HG03342 (cell line): Measurements from ENCODE around the gene LAPTM4A.
"Not testable (repeated sequence)": the region's sequence is repeated elsewhere in the genome, so short reads cannot be mapped to it uniquely, and the experiment has no call there.

ENCODE experiments used
- ATAC-seq: cut with Tn5 transposase; IDR thresholded peaks from one replicate; pipeline ENCODE4 v1.9.1; 2021; ENCODE audit warnings: mild to moderate bottlenecking, moderate library complexity; ENCODE audit not compliant: unreplicated experiment

Gene LAPTM4A

GRCh38 chr2:20077411-20077940 lies 26.0 kb upstream of the LAPTM4A start:
- ATAC-seq, result no peak

- no peak for ATAC-seq
Measured at GRCh38 chr2:20076757-20077156, 25.3 kb upstream of the LAPTM4A start.

DNA sequence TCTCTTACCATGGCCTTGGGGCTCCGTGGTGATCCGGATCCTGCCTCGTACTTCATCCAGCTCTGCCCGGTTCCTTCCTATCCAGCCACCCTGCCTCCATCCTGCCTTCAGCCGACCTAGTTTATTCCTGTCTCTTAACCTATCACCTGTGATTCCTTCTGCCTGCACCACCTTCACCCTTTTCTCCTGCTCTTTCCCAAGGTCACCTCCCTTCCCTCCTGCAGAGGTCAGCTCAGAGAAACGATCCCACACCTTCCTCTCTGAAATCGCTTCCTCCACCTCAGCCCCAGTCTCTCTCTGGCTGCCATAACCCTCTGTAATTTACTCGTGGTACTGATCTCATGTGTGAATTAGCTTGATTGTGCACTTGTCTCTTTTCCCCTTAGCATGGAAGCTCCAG lies 23.5 kb upstream of the LAPTM4A start:
- no peak for ATAC-seq

DNA sequence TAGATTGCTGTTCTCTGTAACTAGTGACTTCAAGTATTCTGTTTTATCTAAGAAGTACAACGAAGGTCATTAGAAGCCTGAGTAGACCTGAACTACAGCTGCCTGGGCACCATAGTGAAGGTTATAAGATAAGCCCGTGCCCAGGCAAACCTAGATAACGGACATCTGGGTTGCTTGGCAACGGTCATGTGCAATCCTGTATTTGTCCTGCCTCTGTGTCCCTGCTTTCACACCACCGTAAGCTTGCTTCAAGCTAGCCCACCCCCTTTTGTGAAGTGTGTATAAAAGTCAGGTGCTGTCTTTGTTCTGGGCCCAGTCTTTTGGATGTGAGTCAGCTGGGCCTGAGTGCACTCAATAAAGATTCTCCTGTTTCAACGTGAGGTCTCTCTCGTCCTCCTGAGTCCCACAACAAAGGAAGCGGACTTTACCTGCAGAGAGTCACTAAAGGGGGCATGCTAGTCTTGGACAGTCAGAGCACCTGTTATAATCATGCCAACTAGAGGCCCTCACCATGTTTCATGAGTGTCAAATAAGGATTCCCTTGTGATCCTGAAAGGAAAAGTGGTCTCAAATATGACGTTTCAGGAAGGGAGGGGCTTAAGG lies 22.7 kb upstream of the LAPTM4A start:
- ATAC-seq, result not testable (repeated sequence)

DNA sequence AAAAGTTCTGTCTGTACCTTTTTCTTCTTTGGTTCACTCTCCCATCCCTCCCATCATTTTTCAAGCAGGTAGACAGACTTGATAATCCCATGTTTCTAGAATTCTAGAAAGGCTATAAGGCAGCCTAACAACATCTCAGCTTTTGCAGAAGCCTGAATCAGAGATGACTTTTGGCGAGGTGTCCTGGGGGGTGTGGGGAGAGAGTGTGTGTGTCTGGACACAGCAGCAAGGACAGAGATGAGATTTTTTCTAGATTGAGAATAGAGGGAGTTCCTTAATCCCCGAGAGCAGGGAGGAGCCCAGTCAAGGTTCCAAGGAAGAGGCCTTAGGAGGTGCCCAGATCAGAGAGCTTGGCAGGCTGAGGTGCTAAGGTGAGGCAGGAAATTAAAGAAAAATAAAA lies 22.0 kb upstream of the LAPTM4A start:
- no peak for ATAC-seq

- ATAC-seq, result no peak
Measured at GRCh38 chr2:20072436-20073158, 21.2 kb upstream of the LAPTM4A start.

- ATAC-seq, result no peak
Measured at GRCh38 chr2:20071397-20072383, 20.3 kb upstream of the LAPTM4A start.

DNA sequence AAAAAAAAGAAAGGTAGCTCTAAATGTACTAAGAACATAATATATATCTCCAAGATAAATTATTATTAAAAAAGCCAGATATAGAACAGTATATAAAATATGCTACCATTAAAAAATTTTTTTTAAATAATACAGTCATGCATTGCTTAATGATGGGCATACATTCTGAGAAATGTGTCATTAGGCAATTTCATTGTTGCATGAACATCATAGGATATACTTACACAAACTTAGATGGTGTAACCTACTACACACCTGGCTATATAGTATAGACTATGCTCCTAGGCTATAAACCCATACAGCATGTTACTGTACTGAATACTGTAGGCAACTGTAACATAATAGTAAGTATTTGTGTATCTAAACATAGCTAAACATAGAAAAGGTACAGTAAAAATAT lies 18.3 kb upstream of the LAPTM4A start:
- no peak for ATAC-seq

DNA sequence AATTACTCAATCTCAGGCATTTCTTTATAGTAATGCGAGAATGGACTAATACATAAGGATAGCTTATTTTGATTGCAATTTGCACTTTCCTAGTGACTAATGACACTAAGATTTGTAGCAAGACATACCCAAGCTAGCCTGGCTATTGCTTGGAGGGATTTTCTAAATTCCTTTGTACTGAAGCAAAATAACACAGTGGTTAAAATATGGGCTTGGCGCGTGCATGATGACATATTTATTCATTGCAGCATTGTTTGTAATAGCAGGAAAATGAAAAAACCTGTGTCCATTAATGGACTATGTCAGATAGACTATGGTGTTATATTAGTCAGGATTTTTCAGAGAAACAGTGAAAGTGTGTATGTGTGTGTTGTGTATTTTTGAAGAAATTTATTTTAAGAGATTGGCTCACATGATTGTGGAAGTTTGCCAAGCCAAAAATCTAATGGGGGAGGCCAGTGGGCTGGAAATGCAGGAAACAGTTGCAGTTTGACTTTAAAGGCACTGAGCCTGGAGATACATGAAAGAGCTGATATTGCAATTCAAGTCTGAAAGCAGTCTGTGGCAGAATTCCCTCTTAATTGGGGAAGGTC lies 16.7 kb upstream of the LAPTM4A start:
- ATAC-seq, result no peak

DNA sequence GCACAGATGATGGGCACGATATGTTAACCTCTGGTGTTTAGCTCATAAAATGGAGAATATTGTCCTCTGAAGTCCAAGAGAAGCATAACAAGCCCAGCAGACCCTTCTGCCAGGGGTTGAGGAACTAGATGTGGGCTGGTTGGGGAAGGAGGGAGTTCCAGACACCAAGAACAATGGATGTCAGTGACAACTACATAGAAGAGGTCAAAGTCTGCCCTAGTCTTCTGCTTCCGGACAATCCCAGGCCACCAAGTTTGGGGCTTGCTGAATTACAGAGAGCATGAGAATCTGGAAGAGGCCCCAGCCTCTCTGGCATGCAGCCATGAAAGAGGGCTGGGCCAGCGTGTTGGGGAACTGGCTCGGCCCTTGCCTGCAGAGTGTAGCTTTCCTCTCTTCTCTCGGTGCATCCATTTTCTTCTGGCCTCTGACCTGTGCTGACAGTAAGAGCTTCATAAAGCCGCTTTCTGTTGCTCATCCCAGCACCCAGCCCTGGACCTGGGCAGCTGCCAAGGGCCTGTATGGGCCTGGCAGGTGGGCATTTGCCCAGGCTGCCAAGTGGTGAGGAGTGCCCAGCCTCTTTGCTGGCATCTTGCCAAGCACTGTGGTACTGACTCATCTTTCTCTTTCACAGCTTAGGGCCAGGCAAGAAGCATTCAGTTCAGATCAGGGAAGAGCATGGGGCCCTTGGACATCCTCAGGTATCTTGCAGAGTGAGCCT lies 14.6 kb upstream of the LAPTM4A start:
- ATAC-seq, result no peak

GRCh38 chr2:20064841-20065240 lies 13.4 kb upstream of the LAPTM4A start:
- ATAC-seq, result no peak

- ATAC-seq, result no peak
Measured at GRCh38 chr2:20064421-20064820, 13.0 kb upstream of the LAPTM4A start.

DNA sequence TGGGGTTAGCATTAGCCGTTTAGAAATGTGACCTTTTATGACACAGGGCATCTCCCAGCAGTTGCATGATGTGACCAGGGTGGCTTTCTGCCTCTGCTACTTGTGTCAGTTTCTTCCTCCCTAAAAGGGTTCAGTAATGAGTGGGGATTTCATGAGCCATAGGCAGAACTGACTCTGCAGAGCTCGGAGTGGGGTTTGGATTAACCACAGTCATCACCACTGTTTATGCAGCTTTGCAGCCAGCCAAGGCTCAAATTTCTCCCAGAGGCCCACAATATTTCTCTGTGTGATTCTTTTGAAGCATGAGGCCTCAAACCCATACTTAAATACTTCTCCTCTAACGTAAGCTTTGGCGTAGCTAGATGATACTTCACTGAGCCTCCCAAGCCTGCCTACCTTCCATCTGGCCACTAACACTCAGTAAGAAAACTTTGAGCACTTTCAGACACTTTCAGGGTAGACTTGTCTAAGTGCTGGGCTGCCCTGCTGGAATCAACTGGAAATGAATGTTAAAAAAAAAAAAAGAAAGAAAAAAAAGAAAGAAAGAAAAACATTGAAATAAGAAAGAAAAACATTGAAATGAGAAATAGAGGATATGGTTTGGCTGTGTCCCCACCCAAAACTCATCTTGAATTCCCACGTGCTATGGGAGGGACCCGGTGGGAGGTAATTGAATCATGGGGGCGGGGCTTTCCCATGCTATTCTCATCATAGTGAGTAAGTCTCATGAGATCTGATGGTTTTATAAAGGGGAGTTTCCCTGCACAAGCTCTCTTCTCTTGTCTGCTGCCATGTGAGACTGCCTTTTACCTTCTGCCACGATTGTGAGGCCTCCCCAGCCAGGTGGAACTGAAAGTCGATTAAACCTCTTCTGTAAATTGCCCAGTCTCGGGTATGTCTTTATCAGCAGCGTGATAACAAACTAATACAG lies 11.5 kb upstream of the LAPTM4A start:
- ATAC-seq, result no peak

- no peak for ATAC-seq
Measured at GRCh38 chr2:20061940-20062339, 10.5 kb upstream of the LAPTM4A start.

- ATAC-seq, result no peak
Measured at GRCh38 chr2:20061476-20061875, 10.0 kb upstream of the LAPTM4A start.

DNA sequence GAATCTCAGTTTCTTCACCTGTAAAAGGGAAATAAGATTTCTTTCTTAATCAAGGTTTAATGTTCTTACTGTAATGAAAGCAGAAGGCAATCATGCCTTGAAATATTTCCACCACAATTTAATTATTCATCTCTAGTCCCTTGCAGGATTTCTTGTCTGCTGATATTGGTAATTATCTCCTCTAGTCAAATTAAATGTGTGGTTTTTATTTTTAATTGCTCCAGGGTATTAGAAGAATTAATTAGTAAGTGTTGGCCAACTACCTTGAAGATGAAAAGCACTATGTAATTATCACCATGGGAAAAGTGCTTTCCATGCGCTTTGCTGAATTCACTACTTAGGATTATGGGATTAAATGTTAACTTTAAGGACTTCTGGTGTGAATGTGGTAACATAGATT lies 8.7 kb upstream of the LAPTM4A start:
- ATAC-seq, result no peak

DNA sequence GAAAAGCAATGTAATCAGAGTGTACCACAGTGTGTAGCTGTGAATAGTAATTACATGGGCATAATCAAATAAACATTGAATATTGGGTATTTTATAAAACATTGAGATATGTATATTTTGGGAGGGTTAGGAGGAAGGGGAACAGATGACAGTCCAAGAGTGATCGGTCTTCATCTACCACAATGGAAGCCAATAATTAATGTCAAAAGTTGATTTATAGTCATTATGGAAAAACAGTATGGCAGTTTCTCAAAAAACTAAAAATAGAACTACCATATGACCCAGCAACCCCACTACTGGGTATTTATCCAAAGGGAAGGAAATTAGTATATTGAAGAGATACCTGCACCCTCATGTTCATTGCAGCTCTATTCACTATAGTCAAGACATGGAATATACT lies 5.8 kb upstream of the LAPTM4A start:
- no peak for ATAC-seq

GRCh38 chr2:20054931-20055330 lies 3.5 kb upstream of the LAPTM4A start:
- ATAC-seq, result no peak

- no peak for ATAC-seq
Measured at GRCh38 chr2:20054119-20054518, 2.7 kb upstream of the LAPTM4A start.
